ENCODE measurements around the gene MYH13.

Gene MYH13

GRCh38 chr17:10316801-10317542 lies 55.8 kb downstream of the MYH13 start:
- H3K9ac ChIP-seq (ENCODE audit: low read length): no peak overlapping the region
- H3K9me3 ChIP-seq (ENCODE audit: control insufficient read depth, low read length): no peaks in the 10 kb centered on the region
- no peaks in the 10 kb centered on the region for H3K36me3 ChIP-seq (ENCODE audit: control insufficient read depth, insufficient read depth, low read length)
- no peak overlapping the region for H3K4me3 ChIP-seq (ENCODE audit: low read length)
- H3K27me3 ChIP-seq (ENCODE audit: control insufficient read depth, insufficient read depth, low read length): no peaks in the 10 kb centered on the region
- H3K4me1 ChIP-seq (ENCODE audit: control insufficient read depth, insufficient read depth, low read length): no peaks in the 10 kb centered on the region

- no peaks in the 10 kb centered on the region for H3K9me3 ChIP-seq (ENCODE audit: control insufficient read depth, low read length)
- H3K4me3 ChIP-seq (ENCODE audit: low read length): no peak overlapping the region
- H3K36me3 ChIP-seq (ENCODE audit: control insufficient read depth, insufficient read depth, low read length): no peaks in the 10 kb centered on the region
- no peaks in the 10 kb centered on the region for H3K27me3 ChIP-seq (ENCODE audit: control insufficient read depth, insufficient read depth, low read length)
- no peak overlapping the region for H3K9ac ChIP-seq (ENCODE audit: low read length)
- no peaks in the 10 kb centered on the region for H3K4me1 ChIP-seq (ENCODE audit: control insufficient read depth, insufficient read depth, low read length)
These were observed 58.5 kb downstream of the MYH13 start for GRCh38 chr17:10314329-10314728.

- Histone ChIP-seq H3K9me3 (ENCODE audit: control insufficient read depth, low read length) (no peaks in the 10 kb centered on the region), H3K4me3 (ENCODE audit: low read length) (no peak overlapping the region), H3K4me1 (ENCODE audit: control insufficient read depth, insufficient read depth, low read length) (no peaks in the 10 kb centered on the region)
These were observed 59.7 kb downstream of the MYH13 start for GRCh38 chr17:10313037-10313672.

GRCh38 chr17:10311131-10311530 lies 61.7 kb downstream of the MYH13 start:
- Histone ChIP-seq H3K9ac (ENCODE audit: low read length) (no peak overlapping the region), H3K27me3 (ENCODE audit: control insufficient read depth, insufficient read depth, low read length) (no peaks in the 10 kb centered on the region), H3K4me3 (ENCODE audit: low read length) (no peak overlapping the region), H3K36me3 (ENCODE audit: control insufficient read depth, insufficient read depth, low read length) (no peaks in the 10 kb centered on the region), H3K4me1 (ENCODE audit: control insufficient read depth, insufficient read depth, low read length) (no peaks in the 10 kb centered on the region), H3K9me3 (ENCODE audit: control insufficient read depth, low read length) (no peaks in the 10 kb centered on the region)

More at GRCh38 chr17:10313037-10313672, 59.7 kb downstream of the MYH13 start:
- H3K9ac ChIP-seq (ENCODE audit: low read length): no peak overlapping the region
- H3K36me3 ChIP-seq (ENCODE audit: control insufficient read depth, insufficient read depth, low read length): no peaks in the 10 kb centered on the region
- H3K27me3 ChIP-seq (ENCODE audit: control insufficient read depth, insufficient read depth, low read length): no peaks in the 10 kb centered on the region

GRCh38 chr17:10309003-10309974 lies 63.5 kb downstream of the MYH13 start:
- H3K27me3 ChIP-seq (ENCODE audit: control insufficient read depth, insufficient read depth, low read length): no peaks in the 10 kb centered on the region
- no peak overlapping the region for H3K9ac ChIP-seq (ENCODE audit: low read length)
- no peaks in the 10 kb centered on the region for H3K4me1 ChIP-seq (ENCODE audit: control insufficient read depth, insufficient read depth, low read length)
- no peaks in the 10 kb centered on the region for H3K9me3 ChIP-seq (ENCODE audit: control insufficient read depth, low read length)
- H3K4me3 ChIP-seq (ENCODE audit: low read length): no peak overlapping the region
- no peaks in the 10 kb centered on the region for H3K36me3 ChIP-seq (ENCODE audit: control insufficient read depth, insufficient read depth, low read length)

GRCh38 chr17:10306585-10306984 lies 66.2 kb downstream of the MYH13 start:
- no peak overlapping the region for H3K9ac ChIP-seq (ENCODE audit: low read length)
- no peak overlapping the region for H3K4me3 ChIP-seq (ENCODE audit: low read length)
- no peaks in the 10 kb centered on the region for H3K36me3 ChIP-seq (ENCODE audit: control insufficient read depth, insufficient read depth, low read length)
- no peaks in the 10 kb centered on the region for H3K27me3 ChIP-seq (ENCODE audit: control insufficient read depth, insufficient read depth, low read length)
- no peaks in the 10 kb centered on the region for H3K4me1 ChIP-seq (ENCODE audit: control insufficient read depth, insufficient read depth, low read length)
- H3K9me3 ChIP-seq (ENCODE audit: control insufficient read depth, low read length): no peaks in the 10 kb centered on the region

GRCh38 chr17:10305398-10305797 lies 67.4 kb downstream of the MYH13 start:
- Histone ChIP-seq H3K4me1 (ENCODE audit: control insufficient read depth, insufficient read depth, low read length) (no peaks in the 10 kb centered on the region), H3K36me3 (ENCODE audit: control insufficient read depth, insufficient read depth, low read length) (no peaks in the 10 kb centered on the region), H3K27me3 (ENCODE audit: control insufficient read depth, insufficient read depth, low read length) (peaks cover 4% of the 10 kb centered on the region), H3K4me3 (ENCODE audit: low read length) (no peak overlapping the region), H3K9ac (ENCODE audit: low read length) (no peak overlapping the region), H3K9me3 (ENCODE audit: control insufficient read depth, low read length) (no peaks in the 10 kb centered on the region)

DNA sequence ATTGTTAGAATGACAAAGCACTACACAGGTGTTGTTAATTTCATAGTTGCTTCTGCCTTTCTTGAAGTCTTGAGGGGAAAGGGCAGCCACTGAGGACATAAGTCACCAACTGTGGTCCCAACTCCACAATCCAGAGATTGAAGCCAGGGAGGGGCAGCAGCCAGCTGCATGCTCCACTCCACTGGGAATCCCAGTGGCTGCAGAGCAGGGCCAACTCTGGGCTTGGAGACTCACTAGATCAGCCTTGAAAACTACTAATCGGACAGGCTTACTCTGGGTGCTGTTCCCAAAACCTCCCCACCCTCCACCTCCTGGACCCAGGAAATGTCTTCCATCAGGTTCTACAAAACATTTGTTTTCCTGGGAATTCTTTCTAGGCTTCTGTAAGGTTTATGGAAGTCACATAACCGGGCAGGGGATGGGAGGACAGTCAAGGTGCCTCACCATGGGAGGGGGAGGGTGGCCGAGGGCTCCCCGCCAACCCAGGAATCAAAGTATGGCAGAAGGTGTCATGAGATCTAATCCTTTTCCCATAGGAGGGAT lies 68.0 kb downstream of the MYH13 start:
- Histone ChIP-seq H3K9ac (ENCODE audit: low read length) (no peak overlapping the region), H3K27me3 (ENCODE audit: control insufficient read depth, insufficient read depth, low read length) (peaks cover 4% of the 10 kb centered on the region), H3K4me3 (ENCODE audit: low read length) (no peak overlapping the region), H3K36me3 (ENCODE audit: control insufficient read depth, insufficient read depth, low read length) (no peaks in the 10 kb centered on the region), H3K9me3 (ENCODE audit: control insufficient read depth, low read length) (no peaks in the 10 kb centered on the region), H3K4me1 (ENCODE audit: control insufficient read depth, insufficient read depth, low read length) (no peaks in the 10 kb centered on the region)

- no peaks in the 10 kb centered on the region for H3K4me1 ChIP-seq (ENCODE audit: control insufficient read depth, insufficient read depth, low read length)
- H3K9ac ChIP-seq (ENCODE audit: low read length): no peak overlapping the region
- H3K4me3 ChIP-seq (ENCODE audit: low read length): no peak overlapping the region
- H3K27me3 ChIP-seq (ENCODE audit: control insufficient read depth, insufficient read depth, low read length): peaks cover 4% of the 10 kb centered on the region
- H3K9me3 ChIP-seq (ENCODE audit: control insufficient read depth, low read length): no peaks in the 10 kb centered on the region
- H3K36me3 ChIP-seq (ENCODE audit: control insufficient read depth, insufficient read depth, low read length): no peaks in the 10 kb centered on the region
These were observed 75.1 kb downstream of the MYH13 start for GRCh38 chr17:10297691-10298090.

DNA sequence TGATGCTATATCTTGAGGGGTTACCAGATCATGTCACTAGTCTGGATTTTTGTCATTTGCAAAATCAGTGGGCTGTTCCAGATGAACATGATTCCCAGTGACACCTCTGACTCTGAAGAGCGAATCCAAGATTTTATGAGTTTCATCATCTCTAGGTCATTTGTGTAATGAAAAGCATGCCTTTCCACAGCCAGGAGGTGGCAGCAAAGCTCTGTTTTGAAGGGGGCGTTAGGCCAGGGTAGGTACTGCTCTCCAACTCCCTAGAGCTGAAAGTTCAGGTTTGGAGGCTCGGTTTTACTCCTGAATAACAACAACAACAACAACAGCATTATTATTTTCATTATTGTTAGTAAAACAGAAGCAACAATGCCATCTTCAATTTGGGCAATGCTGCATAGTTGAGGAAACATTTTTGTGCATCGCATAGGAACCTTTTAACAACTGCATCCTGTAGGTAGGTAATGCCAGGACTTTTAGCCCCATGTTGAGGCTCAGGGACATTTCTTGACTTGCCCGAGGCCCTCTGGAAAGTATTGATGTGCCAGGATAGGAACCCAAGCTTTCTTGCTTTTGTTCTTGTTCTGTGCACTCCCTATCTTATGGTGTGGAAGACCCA lies 77.0 kb downstream of the MYH13 start:
- H3K9ac ChIP-seq (ENCODE audit: low read length): no peak overlapping the region
- no peak overlapping the region for H3K4me3 ChIP-seq (ENCODE audit: low read length)
- H3K36me3 ChIP-seq (ENCODE audit: control insufficient read depth, insufficient read depth, low read length): no peaks in the 10 kb centered on the region
- no peaks in the 10 kb centered on the region for H3K9me3 ChIP-seq (ENCODE audit: control insufficient read depth, low read length)
- H3K4me1 ChIP-seq (ENCODE audit: control insufficient read depth, insufficient read depth, low read length): no peaks in the 10 kb centered on the region
- peaks cover under 1% of the 10 kb centered on the region for H3K27me3 ChIP-seq (ENCODE audit: control insufficient read depth, insufficient read depth, low read length)

DNA sequence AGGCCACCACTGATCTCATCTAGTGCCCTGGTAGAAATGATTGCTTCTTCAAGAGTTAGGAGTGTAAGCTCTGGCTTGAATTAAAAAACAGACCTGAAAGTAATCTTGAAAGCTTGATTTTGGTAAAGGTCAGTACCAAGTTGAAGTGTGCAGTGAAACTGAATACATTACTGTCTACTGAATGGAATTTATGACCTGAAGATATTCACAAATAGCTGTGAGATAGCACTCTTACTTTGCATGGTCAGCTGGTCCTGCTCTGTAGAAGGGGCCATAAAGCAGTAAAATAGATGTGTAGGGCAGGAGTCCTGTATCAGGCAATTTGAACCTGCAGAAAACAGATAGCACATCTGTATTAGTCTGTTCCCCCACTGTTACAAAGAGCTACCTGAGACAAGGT lies 78.6 kb downstream of the MYH13 start:
- H3K9ac ChIP-seq (ENCODE audit: low read length): no peak overlapping the region
- no peaks in the 10 kb centered on the region for H3K36me3 ChIP-seq (ENCODE audit: control insufficient read depth, insufficient read depth, low read length)
- H3K4me3 ChIP-seq (ENCODE audit: low read length): no peak overlapping the region
- H3K9me3 ChIP-seq (ENCODE audit: control insufficient read depth, low read length): no peaks in the 10 kb centered on the region
- H3K4me1 ChIP-seq (ENCODE audit: control insufficient read depth, insufficient read depth, low read length): no peaks in the 10 kb centered on the region
- H3K27me3 ChIP-seq (ENCODE audit: control insufficient read depth, insufficient read depth, low read length): peaks cover 4% of the 10 kb centered on the region

Data from mucosa of stomach (tissue), 1 donor.